GM19035 (cell line): ENCODE results near the gene SPSB4.

ENCODE experiments used
- ATAC-seq: cut with Tn5 transposase; IDR thresholded peaks from one replicate; pipeline ENCODE4 v1.9.1; 2021; ENCODE audit not compliant: unreplicated experiment

Gene SPSB4

DNA sequence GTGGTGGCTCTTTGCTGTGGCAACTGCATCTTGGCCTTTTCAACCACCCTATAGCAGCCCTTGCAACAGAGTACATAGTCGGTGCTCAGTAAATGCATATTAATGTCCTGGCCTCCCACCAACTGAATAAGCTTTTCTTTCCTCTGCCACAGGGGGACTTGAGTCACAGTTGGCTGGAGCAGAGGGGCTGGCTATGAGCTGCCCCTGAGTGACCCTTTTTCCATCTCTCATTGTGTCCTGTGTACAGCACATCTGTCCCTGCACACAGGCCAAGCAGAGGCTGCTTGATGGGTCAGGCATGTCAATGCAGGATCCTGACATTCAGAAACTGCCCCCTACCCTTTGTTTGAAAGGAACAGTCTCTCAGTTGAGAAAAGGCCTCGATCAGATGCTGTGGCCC, 22.4 kb downstream of the SPSB4 start:
- no peak for ATAC-seq

DNA sequence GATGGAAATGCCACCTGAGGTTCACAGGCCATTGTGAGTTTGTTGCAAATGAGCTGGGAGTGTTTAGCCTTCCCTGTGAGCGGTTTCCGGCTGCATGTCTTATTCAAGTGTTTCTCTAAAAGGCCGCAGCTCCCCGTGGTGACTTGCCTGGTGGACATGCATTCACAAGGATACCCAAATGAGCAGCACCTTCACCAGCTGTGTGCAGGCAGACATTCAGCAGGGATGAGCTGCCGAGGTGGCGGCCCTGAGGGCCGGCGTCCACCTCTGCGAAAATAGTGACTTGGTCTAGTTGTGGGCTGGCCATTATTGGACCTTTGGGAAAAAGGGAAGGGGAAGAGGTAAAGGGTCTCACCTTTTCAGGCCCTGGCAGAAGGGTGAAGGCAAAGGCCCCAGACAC, 23.4 kb downstream of the SPSB4 start:
- ATAC-seq = no peak

GRCh38 chr3:141076036-141076773, 25.1 kb downstream of the SPSB4 start:
- no peak for ATAC-seq

GRCh38 chr3:141076797-141077571, 25.8 kb downstream of the SPSB4 start:
- no peak for ATAC-seq

GRCh38 chr3:141077631-141078030, 26.5 kb downstream of the SPSB4 start:
- ATAC-seq = no peak

GRCh38 chr3:141078200-141078599, 27.1 kb downstream of the SPSB4 start:
- ATAC-seq = no peak

GRCh38 chr3:141080431-141080830, 29.3 kb downstream of the SPSB4 start:
- no peak for ATAC-seq

GRCh38 chr3:141081141-141081795, 30.1 kb downstream of the SPSB4 start:
- ATAC-seq = no peak

DNA sequence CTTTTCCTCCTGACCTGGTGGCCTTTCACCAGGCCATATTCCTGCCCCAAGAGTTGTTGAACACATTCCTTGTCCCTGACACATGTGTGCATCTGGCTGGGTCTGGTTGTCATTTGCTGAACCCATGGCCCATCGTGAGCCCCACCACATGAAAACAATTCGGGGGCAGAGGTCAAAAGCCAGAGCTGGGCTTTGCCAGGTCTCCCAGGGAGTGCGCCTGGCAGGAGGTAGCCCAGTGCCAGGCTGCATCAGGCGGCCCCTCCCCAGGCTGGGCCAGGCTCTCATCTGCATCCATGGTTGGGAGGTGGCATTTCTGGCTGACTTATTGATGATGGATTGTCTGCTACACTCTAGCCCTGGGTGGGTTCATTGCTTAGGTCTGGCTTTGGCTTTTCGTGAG, 30.9 kb downstream of the SPSB4 start:
- no peak for ATAC-seq

GRCh38 chr3:141083226-141083625, 32.1 kb downstream of the SPSB4 start:
- no peak for ATAC-seq

GRCh38 chr3:141083836-141084649, 32.9 kb downstream of the SPSB4 start:
- no peak for ATAC-seq

DNA sequence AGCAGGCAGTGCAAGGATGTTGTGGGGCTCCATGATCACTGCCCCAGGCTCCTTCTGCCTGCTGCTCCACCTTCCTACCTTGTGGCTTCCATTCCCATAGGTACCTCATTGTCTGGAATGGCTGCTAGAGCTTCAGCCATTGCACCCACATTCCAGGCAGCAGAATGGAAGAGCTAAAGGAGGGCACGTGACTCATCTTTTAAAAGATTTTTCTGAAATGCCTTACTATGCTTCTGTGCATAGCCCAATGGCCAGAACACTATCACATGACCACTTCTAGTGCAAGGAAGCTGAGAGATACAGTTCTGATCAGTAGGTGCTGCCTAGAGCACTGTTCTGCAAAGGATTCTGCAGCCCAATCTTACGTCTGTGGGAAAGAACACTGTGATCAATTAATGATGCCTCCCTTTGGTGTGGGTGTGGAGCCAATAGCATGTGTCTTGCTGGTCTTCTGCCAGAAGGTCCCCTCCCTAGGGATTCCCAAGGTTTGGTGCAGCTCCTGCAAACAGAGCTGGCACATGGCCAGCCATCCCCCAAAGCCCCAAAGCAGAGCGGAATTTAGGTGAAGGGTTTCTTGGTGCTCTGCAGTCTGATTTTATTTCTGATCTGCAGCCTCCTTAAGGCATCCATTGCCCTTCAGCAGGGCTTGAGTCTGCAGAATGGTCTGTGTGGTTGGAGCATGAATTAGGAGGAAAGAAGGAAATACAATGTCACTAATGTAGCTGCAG, 34.4 kb downstream of the SPSB4 start:
- ATAC-seq = no peak

DNA sequence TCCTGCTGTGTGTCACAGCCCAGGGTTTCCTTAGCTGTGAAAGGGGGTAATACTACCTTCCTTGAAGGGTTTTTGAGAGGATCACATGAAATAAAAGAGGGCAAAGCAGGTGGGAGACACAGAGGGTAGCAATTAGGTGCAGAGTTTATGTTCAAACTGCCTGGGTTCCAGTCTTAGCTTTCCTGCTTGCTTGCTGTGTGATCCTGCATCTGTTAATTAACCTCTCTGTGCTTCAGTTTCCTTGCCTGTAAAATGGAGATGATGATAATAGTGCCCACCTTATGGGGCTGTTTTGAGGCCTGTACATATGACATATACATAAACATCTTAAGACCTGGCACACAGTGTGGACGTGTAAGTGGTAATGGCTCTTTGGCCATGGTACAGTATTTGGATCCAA, 35.0 kb downstream of the SPSB4 start:
- no peak for ATAC-seq

- ATAC-seq = no peak
These were observed 36.1 kb downstream of the SPSB4 start for GRCh38 chr3:141087076-141087777.

DNA sequence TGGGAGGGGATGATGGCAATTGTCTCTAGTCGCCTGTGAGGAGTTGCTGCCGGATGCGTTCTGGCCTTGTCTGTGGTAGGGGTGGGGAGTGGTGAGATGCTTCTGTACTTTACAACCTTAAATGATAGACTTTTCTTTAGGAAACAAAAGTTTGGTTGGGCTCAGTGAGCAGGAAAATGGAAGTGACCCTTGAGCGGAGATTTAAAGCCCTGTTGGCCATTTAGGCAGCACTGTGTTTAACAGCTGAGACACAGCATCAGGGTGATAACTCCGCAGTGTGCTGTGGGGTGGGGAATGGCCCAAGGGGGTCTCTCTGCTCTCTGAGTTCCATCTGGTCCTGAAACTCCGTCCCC, 36.6 kb downstream of the SPSB4 start:
- ATAC-seq = no peak

- no peak for ATAC-seq
These were observed 38.4 kb downstream of the SPSB4 start for GRCh38 chr3:141089339-141090152.

DNA sequence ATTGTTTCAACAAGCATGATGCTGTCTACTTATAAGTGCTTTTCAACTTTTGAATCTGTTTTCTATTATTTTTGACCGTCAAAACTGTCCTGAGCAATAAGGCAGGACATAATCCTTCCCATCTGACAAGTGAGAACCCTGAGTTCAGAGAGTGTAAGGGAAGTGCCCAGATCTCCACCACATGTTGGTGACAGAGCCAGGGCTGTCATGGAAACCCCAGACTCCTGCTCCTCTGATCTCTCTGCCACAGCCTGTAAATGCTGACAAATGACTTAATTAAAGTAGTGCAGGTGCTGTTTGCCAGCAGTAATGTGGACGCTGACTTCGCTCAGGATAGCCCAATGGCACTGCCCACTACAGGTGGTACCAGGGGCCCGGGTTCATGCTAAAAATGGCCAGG, 40.3 kb downstream of the SPSB4 start:
- ATAC-seq = no peak

DNA sequence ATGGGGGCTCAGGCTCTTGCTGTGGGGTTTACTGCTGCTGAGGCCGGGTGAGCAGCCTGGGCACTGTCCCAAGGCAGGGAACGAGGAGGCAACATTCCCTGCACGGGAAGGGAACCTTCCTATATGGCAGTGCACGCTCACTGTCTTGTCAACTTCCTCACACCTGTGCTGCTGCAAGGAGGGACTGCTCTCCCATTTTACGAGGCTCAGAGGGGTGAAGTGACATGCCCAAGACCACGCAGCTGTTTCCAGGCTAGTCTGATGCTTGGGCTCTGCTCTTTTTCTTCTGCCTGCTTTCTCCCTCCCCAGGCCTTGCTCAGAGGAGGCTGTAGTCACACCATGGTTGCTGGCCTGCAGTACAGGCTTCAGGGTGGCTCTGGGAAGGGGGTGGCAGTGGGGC, 41.5 kb downstream of the SPSB4 start:
- no peak for ATAC-seq

DNA sequence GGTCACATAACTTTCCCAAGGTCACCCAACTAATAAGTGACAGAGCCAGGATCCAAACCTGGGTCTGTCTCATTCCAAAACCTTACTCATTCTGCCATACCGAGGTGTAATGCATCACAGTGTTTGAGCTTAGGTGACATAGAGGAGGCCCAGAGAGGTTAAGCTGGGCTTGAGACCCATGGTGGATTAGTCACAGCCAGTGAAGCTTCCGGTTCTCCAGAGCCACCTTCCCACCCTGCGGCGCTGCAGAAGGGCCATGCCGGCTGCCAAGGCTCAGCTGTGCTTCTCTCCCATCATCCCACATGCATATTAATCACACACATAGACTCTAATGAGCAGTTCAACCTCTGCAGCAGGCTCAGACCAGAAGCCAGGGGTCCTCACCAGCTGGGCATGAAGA, 42.2 kb downstream of the SPSB4 start:
- no peak for ATAC-seq
